Endothelial cell of umbilical vein (primary cell): ENCODE results near the gene BICD2. TPM values are rescaled to one million over a fixed set of nuclear protein-coding genes. Genes with fewer than 3 reads are reported as not detected.

ENCODE experiments used
- BruUV-seq: library from RNA; stranded (reverse); fragments of 400-500 nt; replicated peaks from 2 replicates; lab custom pipeline; 2021; lab: Mats Ljungman, UMichigan
- CTCF ChIA-PET: fragments of 300-600, 350-600 bp; sonication (Branson Sonifier 250); formaldehyde crosslinking; loops from one replicate; lab custom pipeline; 2021; ENCODE audit warnings: antibody characterized with exemption, inconsistent platforms; lab: Charles Lee
- POLR2A ChIA-PET: fragments of 300-600, 350-600 bp; sonication (Branson Sonifier 250); formaldehyde crosslinking; loops from one replicate; lab custom pipeline; 2021; ENCODE audit warnings: antibody characterized with exemption, inconsistent platforms; lab: Charles Lee
- DNase-seq: peaks from one replicate; pipeline ENCODE4 v3.0.0-alpha.2; 2011; ENCODE audit warnings: low read depth, low spot score
- FAIRE-seq: peaks from 2 replicates; lab custom pipeline; 2011; peaks lifted over from hg19 to GRCh38; lab: Jason Lieb, UNC
- H2AFZ ChIP-seq: 2 replicates; pipeline ENCODE4 v1.6.0; 2012; ENCODE audit warnings: low read depth, low read length, control low read depth, inconsistent platforms
- H3K27ac ChIP-seq: 2 replicates; pipeline ENCODE4 v1.5.1; 2011; ENCODE audit warnings: low read depth, mild to moderate bottlenecking, control low read depth, low read length, moderate library complexity; ENCODE audit not compliant: insufficient read depth
- H3K27me3 ChIP-seq, 2 experiments: 2 replicates each; pipeline versions ENCODE4 v1.6.0 to v1.6.1; 2011; ENCODE audit warnings: low read length in 2 of 2, mixed read lengths in 1 of 2; ENCODE audit not compliant: control insufficient read depth in 2 of 2, insufficient read depth in 2 of 2
- H3K36me3 ChIP-seq, 2 experiments: 2 replicates in 1 of 2; 3 replicates in 1 of 2; pipeline ENCODE4 v1.5.1; 2011; ENCODE audit warnings: low read length in 2 of 2, mild to moderate bottlenecking in 1 of 2, moderate library complexity in 1 of 2; ENCODE audit not compliant: control insufficient read depth in 2 of 2, insufficient read depth in 2 of 2; ENCODE audit errors: extremely low read depth in 1 of 2
- H3K4me1 ChIP-seq: 3 replicates; pipeline ENCODE4 v1.5.1; 2011; ENCODE audit warnings: mild to moderate bottlenecking, low read length; ENCODE audit not compliant: control insufficient read depth, insufficient read depth; ENCODE audit errors: extremely low read depth
- H3K4me2 ChIP-seq: 2 replicates; pipeline ENCODE4 v1.6.1; 2011; ENCODE audit warnings: low read length, control low read depth, mixed read lengths; ENCODE audit not compliant: insufficient read depth
- H3K4me3 ChIP-seq, 3 experiments: fragments of 200-600 bp in 1 of 3; sonication (generic), shearing (Covaris generic) in 1 of 3; replicated peaks in 1 of 3; 2 replicates each; pipeline ENCODE4 v1.5.1; 2011 to 2016; ENCODE audit warnings: control low read depth in 3 of 3, low read length in 3 of 3, mild to moderate bottlenecking in 2 of 3, inconsistent platforms in 1 of 3, low read depth in 1 of 3, moderate library complexity in 1 of 3; ENCODE audit not compliant: insufficient read depth in 1 of 3
- H3K79me2 ChIP-seq: 2 replicates; pipeline ENCODE4 v1.6.0; 2012; ENCODE audit warnings: low read length, inconsistent platforms; ENCODE audit not compliant: control insufficient read depth, insufficient read depth
- H3K9ac ChIP-seq: replicated peaks from 2 replicates; pipeline ENCODE3; 2011; ENCODE audit warnings: low read length, control low read depth; ENCODE audit not compliant: insufficient read depth; ENCODE audit errors: extremely low read depth
- H3K9me1 ChIP-seq: replicated peaks from 3 replicates; pipeline ENCODE4 v1.6.0; 2011; ENCODE audit warnings: mild to moderate bottlenecking, low read length; ENCODE audit not compliant: control insufficient read depth, insufficient read depth; ENCODE audit errors: extremely low read depth
- H3K9me3 ChIP-seq: replicated peaks from 2 replicates; pipeline ENCODE4 v1.5.1; 2012; ENCODE audit warnings: low read length, inconsistent platforms; ENCODE audit not compliant: control insufficient read depth, insufficient read depth
- H4K20me1 ChIP-seq: replicated peaks from 2 replicates; pipeline ENCODE3; 2011; ENCODE audit warnings: mild to moderate bottlenecking, low read length; ENCODE audit not compliant: control insufficient read depth, insufficient read depth; ENCODE audit errors: extremely low read depth
- CTCF ChIP-seq, 2 donors: IDR thresholded peaks; 1 replicate in 1 of 2; 2 replicates in 1 of 2; pipeline ENCODE4 v1.5.1; 2011; ENCODE audit warnings: low read length in 2 of 2, mild to moderate bottlenecking in 2 of 2, moderate library complexity in 2 of 2, control low read depth in 1 of 2, inconsistent platforms in 1 of 2, low read depth in 1 of 2; ENCODE audit not compliant: insufficient read depth in 1 of 2; ENCODE audit errors: extremely low read depth in 1 of 2
- EZH2 ChIP-seq: IDR thresholded peaks from 2 replicates; pipeline ENCODE4 v1.6.1; 2012; ENCODE audit warnings: borderline replicate concordance, low read depth, mild to moderate bottlenecking, moderate library complexity, low read length, inconsistent platforms; ENCODE audit not compliant: severe bottlenecking
- FOS ChIP-seq: IDR thresholded peaks from 2 replicates; pipeline ENCODE4 v1.6.1; 2011; ENCODE audit warnings: mild to moderate bottlenecking, low read length, moderate library complexity, borderline replicate concordance; ENCODE audit not compliant: insufficient read depth
- MAX ChIP-seq: IDR thresholded peaks from 2 replicates; pipeline ENCODE4 v1.6.1; 2011; ENCODE audit not compliant: insufficient read depth, insufficient read length
- MYC ChIP-seq: IDR thresholded peaks from one replicate; pipeline ENCODE4 v1.6.1; 2011; ENCODE audit warnings: mild to moderate bottlenecking, low read depth, low read length
- POLR2A ChIP-seq: IDR thresholded peaks from 2 replicates; pipeline ENCODE4 v1.6.1; 2012; ENCODE audit warnings: low read depth, mild to moderate bottlenecking, control low read depth, low read length
- dilution Hi-C: fragments of 300-500 bp; cut with MboI; formaldehyde crosslinking; loops from one replicate; pipeline ENCODE4 v1.15.0; 2019; ENCODE audit warnings: low sequenced_read_pairs; ENCODE audit not compliant: extremely low pct_ligation_motif_present
- intact Hi-C: fragments of 100-400 bp; cut with micrococcal nuclease; formaldehyde crosslinking; loops from one replicate; pipeline ENCODE4 v1.10.0; 2022
- polyA plus RNA-seq, 4 experiments: library from polyadenylated mRNA; depleted of rRNA in 3 of 4; stranded (reverse) in 3 of 4; unstranded in 1 of 4; fragments of >200 nt; gene quantifications; 2 replicates each; pipeline versions ENCODE4 v1.2.1 to v1.2.3, GENCODE V29; 2011 to 2012; ENCODE audit warnings: missing spikeins in 1 of 4
- total RNA-seq: library from RNA; stranded (reverse); gene quantifications from 2 replicates; pipeline ENCODE4 v1.2.3, GENCODE V29; 2021

BICD2 gene
- total and polyA plus RNA-seq, 2 donors (not counting 3 experiments of a cell fraction or from before 2014, with no cell fraction given), result 14.3 to 39.3 TPM

- no peak for TF ChIP-seq EZH2
- no peak for TF ChIP-seq MAX
- intact Hi-C loops, result loop anchor here (10.0 kb wide), 1 partner anchor 436 kb away; the partner anchor contains the start of genes CENPP and NOL8
- Histone ChIP-seq H3K79me2 (peaks cover 76% of the 10 kb centered on the region), H3K9me3 (no peaks in the 10 kb centered on the region), H3K9ac (no peak overlapping the region), H3K27ac (no peak overlapping the region), H4K20me1 (no peaks in the 10 kb centered on the region), H3K4me2 (no peak overlapping the region), H3K36me3 (no peaks in the 10 kb centered on the region), H3K27me3 (no peaks in the 10 kb centered on the region), H3K4me1 (peaks cover 10% of the 10 kb centered on the region), H3K4me3 (no peak overlapping the region), H2AFZ (no peak overlapping the region), H3K9me1 (no peaks in the 10 kb centered on the region)
- dilution Hi-C loops, result no loop called here
- BruUV-seq, result no TSS peak
- POLR2A ChIA-PET, result no interaction called here
- CTCF ChIA-PET, result interaction anchor here (0.9 to 1.0 kb wide), 2 partner anchors 44 to 45 kb away, joined by 3 read pairs; no protein-coding TSS in a partner anchor
- FAIRE-seq (no peak), DNase-seq (no peak)
Measured at GRCh38 chr9:92760494-92760893, 4.1 kb downstream of the BICD2 start.

- H3K4me2 ChIP-seq, result no peak overlapping the region
- no peak for FAIRE-seq
- H2AFZ ChIP-seq, result no peak overlapping the region
- ChIA-PET POLR2A (no interaction called here), CTCF (interaction anchor here (0.9 to 1.7 kb wide), 3 partner anchors 43 to 44 kb away, joined by 3 to 4 read pairs (median 3); no protein-coding TSS in a partner anchor)
- no peaks in the 10 kb centered on the region for H3K9me1 ChIP-seq
- peaks cover 78% of the 10 kb centered on the region for H3K79me2 ChIP-seq
- H3K27me3 ChIP-seq, result no peaks in the 10 kb centered on the region
- no peak overlapping the region for H3K27ac ChIP-seq
- TF ChIP-seq MYC (no peak), POLR2A (no peak), EZH2 (no peak), FOS (no peak), CTCF (IDR thresholded peaks at IDR 0.05; ENCODE audit: extremely low read depth in 1 of 2, insufficient read depth in 1 of 2, low read depth in 1 of 2, low read length in 2 of 2) (no peak)
- no peaks in the 10 kb centered on the region for H3K36me3 ChIP-seq
- dilution Hi-C loops (no loop called here), intact Hi-C loops (loop anchor here (10.0 kb wide), 1 partner anchor 435 kb away; the partner anchor contains the start of genes CENPP and NOL8)
- H3K9ac ChIP-seq, result no peak overlapping the region
- H3K4me3 ChIP-seq, result no peak overlapping the region
- no TSS peak for BruUV-seq
- H3K4me1 ChIP-seq, result peaks cover 9% of the 10 kb centered on the region
- no peaks in the 10 kb centered on the region for H3K9me3 ChIP-seq
- DNase-seq, result no peak
- no peaks in the 10 kb centered on the region for H4K20me1 ChIP-seq
Measured at GRCh38 chr9:92760070-92760469, 4.6 kb downstream of the BICD2 start.
